ENCODE results near the gene IL1F10. TPM values are rescaled to one million over a fixed set of nuclear protein-coding genes. Genes with fewer than 3 reads are reported as not detected.

The IL1F10 gene
- total and polyA plus RNA-seq, 2 experiments from 2014 or later: not detected

DNA sequence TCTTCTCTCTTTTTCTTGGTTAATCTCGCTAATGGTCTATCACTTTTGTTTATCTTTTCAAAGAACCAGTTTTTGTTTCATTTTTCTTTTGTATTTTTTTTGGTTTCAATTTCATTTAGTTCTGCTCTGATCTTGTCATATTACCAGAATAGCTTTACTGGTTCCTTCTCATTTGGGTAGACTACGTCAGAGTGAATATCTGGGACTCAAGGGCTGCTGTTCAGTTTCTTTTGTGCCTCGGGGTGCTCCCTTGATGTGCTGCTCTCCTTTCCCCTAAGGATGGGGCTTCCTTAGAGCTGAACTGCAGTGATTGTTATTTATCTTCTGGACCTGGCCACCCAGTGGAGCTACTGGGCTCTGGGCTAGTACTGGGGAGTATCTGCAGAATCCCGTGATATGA is 30.3 kb downstream of the IL1F10 start:
- Histone ChIP-seq H3K27ac (no peak overlapping the region), H2AFZ (no peak overlapping the region), H3K4me3 (no peak overlapping the region), H3K4me1 (ENCODE audit: insufficient read depth) (no peaks in the 10 kb centered on the region), H3K36me3 (replicated peaks; ENCODE audit: insufficient read depth, low read depth) (no peaks in the 10 kb centered on the region), H4K20me1 (ENCODE audit: insufficient read depth, poor library complexity, severe bottlenecking) (no peaks in the 10 kb centered on the region), H3K9me3 (ENCODE audit: low read depth) (no peaks in the 10 kb centered on the region), H3K79me2 (no peaks in the 10 kb centered on the region), H3K27me3 (no peaks in the 10 kb centered on the region), H3K9me2 (replicated peaks; ENCODE audit: insufficient read depth) (no peaks in the 10 kb centered on the region), H3K4me2 (no peak overlapping the region)
- DNase-seq (ENCODE audit: low spot score): no peak
- 97% methylated on average over 4 of the region's 4 CpGs for WGBS (ENCODE audit: low lambda C conversion rate, missing lambda C conversion rate)
- TF ChIP-seq EZH2 (IDR thresholded peaks at IDR 0.05; ENCODE audit: borderline replicate concordance): no peak

- Histone ChIP-seq H3K27me3 (no peaks in the 10 kb centered on the region), H3K4me3 (no peak overlapping the region), H3K79me2 (no peaks in the 10 kb centered on the region), H3K27ac (no peak overlapping the region), H4K20me1 (ENCODE audit: insufficient read depth, poor library complexity, severe bottlenecking) (no peaks in the 10 kb centered on the region), H3K9me3 (ENCODE audit: low read depth) (no peaks in the 10 kb centered on the region), H3K4me2 (no peak overlapping the region), H3K9me2 (replicated peaks; ENCODE audit: insufficient read depth) (no peaks in the 10 kb centered on the region), H3K36me3 (replicated peaks; ENCODE audit: insufficient read depth, low read depth) (no peaks in the 10 kb centered on the region), H2AFZ (no peak overlapping the region), H3K4me1 (ENCODE audit: insufficient read depth) (no peaks in the 10 kb centered on the region)
- no peak for TF ChIP-seq CTCF (IDR thresholded peaks at IDR 0.05; ENCODE audit: poor library complexity)
- WGBS (ENCODE audit: low lambda C conversion rate, missing lambda C conversion rate): 97% methylated on average over 6 of the region's 6 CpGs
- DNase-seq (ENCODE audit: low spot score): no peak
These were observed 30.8 kb downstream of the IL1F10 start for GRCh38 chr2:113098532-113098931.

GRCh38 chr2:113102133-113102532 is 34.4 kb downstream of the IL1F10 start:
- Histone ChIP-seq H3K9me2 (replicated peaks; ENCODE audit: insufficient read depth) (no peaks in the 10 kb centered on the region), H3K27ac (no peak overlapping the region), H3K27me3 (no peaks in the 10 kb centered on the region), H3K36me3 (replicated peaks; ENCODE audit: insufficient read depth, low read depth) (no peaks in the 10 kb centered on the region), H4K20me1 (ENCODE audit: insufficient read depth, poor library complexity, severe bottlenecking) (no peaks in the 10 kb centered on the region), H3K9me3 (ENCODE audit: low read depth) (no peaks in the 10 kb centered on the region), H3K4me3 (no peak overlapping the region), H3K4me1 (ENCODE audit: insufficient read depth) (no peaks in the 10 kb centered on the region), H3K4me2 (no peak overlapping the region), H3K79me2 (no peaks in the 10 kb centered on the region), H2AFZ (no peak overlapping the region)
- WGBS (ENCODE audit: low lambda C conversion rate, missing lambda C conversion rate): 95% methylated on average over 2 of the region's 2 CpGs
- DNase-seq (ENCODE audit: low spot score): no peak
- no peak for TF ChIP-seq EZH2phosphoT487 (IDR thresholded peaks at IDR 0.05; ENCODE audit: low read depth, severe bottlenecking, unreplicated experiment)
- TF ChIP-seq CTCF (IDR thresholded peaks at IDR 0.05; ENCODE audit: poor library complexity): no peak
- no peak for TF ChIP-seq EZH2 (IDR thresholded peaks at IDR 0.05; ENCODE audit: borderline replicate concordance)

- Histone ChIP-seq H3K4me3 (no peak overlapping the region), H3K36me3 (replicated peaks; ENCODE audit: insufficient read depth, low read depth) (no peaks in the 10 kb centered on the region), H3K9me3 (ENCODE audit: low read depth) (no peaks in the 10 kb centered on the region), H3K4me2 (no peak overlapping the region), H2AFZ (no peak overlapping the region), H3K27me3 (no peaks in the 10 kb centered on the region), H3K9me2 (replicated peaks; ENCODE audit: insufficient read depth) (no peaks in the 10 kb centered on the region), H3K27ac (no peak overlapping the region), H3K4me1 (ENCODE audit: insufficient read depth) (no peaks in the 10 kb centered on the region), H3K79me2 (no peaks in the 10 kb centered on the region), H4K20me1 (ENCODE audit: insufficient read depth, poor library complexity, severe bottlenecking) (no peaks in the 10 kb centered on the region)
- 85% methylated on average over 4 of the region's 4 CpGs for WGBS (ENCODE audit: low lambda C conversion rate, missing lambda C conversion rate)
- TF ChIP-seq CTCF (IDR thresholded peaks at IDR 0.05; ENCODE audit: poor library complexity) (no peak), EZH2phosphoT487 (IDR thresholded peaks at IDR 0.05; ENCODE audit: low read depth, severe bottlenecking, unreplicated experiment) (no peak), EZH2 (IDR thresholded peaks at IDR 0.05; ENCODE audit: borderline replicate concordance) (no peak)
- no peak for DNase-seq (ENCODE audit: low spot score)
These were observed 35.5 kb downstream of the IL1F10 start for GRCh38 chr2:113103277-113103676.

All from hepatocyte (in vitro differentiated cells).